ENCODE results near the gene GJA3. TPM values are rescaled to one million over a fixed set of nuclear protein-coding genes. Genes with fewer than 3 reads are reported as not detected.
A peak's percentile ranks its signal among the peaks of the same experiment; 100 is the strongest.

GJA3 gene
- total RNA-seq, 2 experiments from 2014 or later: not detected

- Mint-ChIP-seq H3K27me3 (peaks cover 56% of the 10 kb centered on the region), H3K4me1 (ENCODE audit: low read depth) (peaks cover 25% of the 10 kb centered on the region), H3K27ac (no peak within 1 kb of the TSS), H3K4me3 (peak within 1 kb of the TSS; percentile 79), H3K9me3 (no peaks in the 10 kb centered on the region), H3K36me3 (ENCODE audit: low read depth) (no peaks in the 10 kb centered on the region)
- TF ChIP-seq, protein P1, sequence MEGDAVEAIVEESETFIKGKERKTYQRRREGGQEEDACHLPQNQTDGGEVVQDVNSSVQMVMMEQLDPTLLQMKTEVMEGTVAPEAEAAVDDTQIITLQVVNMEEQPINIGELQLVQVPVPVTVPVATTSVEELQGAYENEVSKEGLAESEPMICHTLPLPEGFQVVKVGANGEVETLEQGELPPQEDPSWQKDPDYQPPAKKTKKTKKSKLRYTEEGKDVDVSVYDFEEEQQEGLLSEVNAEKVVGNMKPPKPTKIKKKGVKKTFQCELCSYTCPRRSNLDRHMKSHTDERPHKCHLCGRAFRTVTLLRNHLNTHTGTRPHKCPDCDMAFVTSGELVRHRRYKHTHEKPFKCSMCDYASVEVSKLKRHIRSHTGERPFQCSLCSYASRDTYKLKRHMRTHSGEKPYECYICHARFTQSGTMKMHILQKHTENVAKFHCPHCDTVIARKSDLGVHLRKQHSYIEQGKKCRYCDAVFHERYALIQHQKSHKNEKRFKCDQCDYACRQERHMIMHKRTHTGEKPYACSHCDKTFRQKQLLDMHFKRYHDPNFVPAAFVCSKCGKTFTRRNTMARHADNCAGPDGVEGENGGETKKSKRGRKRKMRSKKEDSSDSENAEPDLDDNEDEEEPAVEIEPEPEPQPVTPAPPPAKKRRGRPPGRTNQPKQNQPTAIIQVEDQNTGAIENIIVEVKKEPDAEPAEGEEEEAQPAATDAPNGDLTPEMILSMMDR (IDR thresholded peaks at IDR 0.05): no peak
- CTCF ChIA-PET: no interaction called here
- POLR2A ChIA-PET: interaction anchor here (0.8 to 1.7 kb wide), 2 partner anchors 10 to 283 kb away, joined by 3 to 7 read pairs; no protein-coding TSS in a partner anchor
- H3K36me3 ChIP-seq (ENCODE audit: insufficient read depth, low read length): no peaks in the 10 kb centered on the region
- H3K27me3 ChIP-seq (ENCODE audit: control insufficient read depth in 1 of 2, insufficient read depth in 2 of 2, low read length in 2 of 2): peaks cover 47 to 66% of the 10 kb centered on the region in 2 experiments
- peaks cover 0 to 17% of the 10 kb centered on the region in 2 experiments for H3K9me3 ChIP-seq (ENCODE audit: control insufficient read depth in 1 of 2, insufficient read depth in 1 of 2, low read length in 2 of 2)
- H3K27ac ChIP-seq (ENCODE audit: low read depth in 1 of 2, low read length in 2 of 2): no peak within 1 kb of the TSS
- ATAC-seq (ENCODE audit: poor library complexity): peak; percentile 27
- intact Hi-C loops (cut with DNase I, micrococcal nuclease): loop anchor here (5.0 to 10.0 kb wide), 4 partner anchors 512 to 735 kb away; partner anchors contain the start of gene IL17D (in 1 of the 2)
- H3K4me1 ChIP-seq (ENCODE audit: insufficient read depth, low read length): peaks cover 28% of the 10 kb centered on the region
- peak within 1 kb of the TSS; percentile 47 for H3K4me3 ChIP-seq (ENCODE audit: low read length)
- peak in 4 of 14 experiments; percentile 9 to 49 (median 38) for DNase-seq
Measured at GRCh38 chr13:20192836-20193161, 31.9 kb upstream of the GJA3 start, which contains the start of gene GJB2. Gene GJB2, minus strand, starts transcription at chr13:20192938. Its CDS starts 3,357 bp downstream, at chr13:20189581.

DNA sequence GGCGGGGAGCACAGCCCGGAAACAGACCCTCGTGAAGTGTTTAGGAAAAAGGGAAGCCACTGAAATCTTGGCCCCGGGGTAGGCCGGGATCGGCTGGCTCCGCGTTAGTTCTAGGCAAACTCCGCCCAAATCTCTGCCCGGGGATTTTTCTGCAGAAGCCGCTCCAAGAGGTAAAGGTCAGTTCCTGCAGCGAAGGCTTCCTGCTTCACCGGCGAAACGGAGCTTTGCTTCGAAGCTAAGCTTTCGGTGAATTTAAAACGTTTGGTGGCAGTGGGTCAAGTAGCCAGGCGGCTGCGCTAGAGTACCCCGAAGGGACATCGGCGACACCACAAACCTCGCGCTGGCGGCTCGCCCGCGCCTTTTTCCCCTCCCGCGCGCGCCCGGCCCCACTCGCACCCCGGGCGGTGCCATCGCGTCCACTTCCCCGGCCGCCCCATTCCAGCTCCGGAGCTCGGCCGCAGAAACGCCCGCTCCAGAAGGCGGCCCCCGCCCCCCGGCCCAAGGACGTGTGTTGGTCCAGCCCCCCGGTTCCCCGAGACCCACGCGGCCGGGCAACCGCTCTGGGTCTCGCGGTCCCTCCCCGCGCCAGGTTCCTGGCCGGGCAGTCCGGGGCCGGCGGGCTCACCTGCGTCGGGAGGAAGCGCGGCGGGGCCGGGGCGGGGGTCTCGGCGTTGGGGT is 31.4 kb upstream of the GJA3 start:
- intact Hi-C loops (cut with DNase I, micrococcal nuclease): loop anchor here (5.0 to 10.0 kb wide), 4 partner anchors 513 to 735 kb away; partner anchors contain the start of gene IL17D (in 1 of the 2)
- Histone ChIP-seq H3K4me1 (ENCODE audit: insufficient read depth, low read length) (peaks cover 28% of the 10 kb centered on the region), H3K9me3 (ENCODE audit: control insufficient read depth in 1 of 2, insufficient read depth in 1 of 2, low read length in 2 of 2) (peaks cover 0 to 17% of the 10 kb centered on the region in 2 experiments), H3K27ac (ENCODE audit: low read depth in 1 of 2, low read length in 2 of 2) (no peak overlapping the region), H3K27me3 (ENCODE audit: control insufficient read depth in 1 of 2, insufficient read depth in 2 of 2, low read length in 2 of 2) (peaks cover 47 to 66% of the 10 kb centered on the region in 2 experiments), H3K4me3 (ENCODE audit: low read length) (peak overlapping the region; percentile 44), H3K36me3 (ENCODE audit: insufficient read depth, low read length) (no peaks in the 10 kb centered on the region)
- Mint-ChIP-seq H3K9me3 (no peaks in the 10 kb centered on the region), H3K4me1 (ENCODE audit: low read depth) (peaks cover 25% of the 10 kb centered on the region), H3K27ac (no peak overlapping the region), H3K4me3 (peak overlapping the region; percentile 75), H3K36me3 (ENCODE audit: low read depth) (no peaks in the 10 kb centered on the region), H3K27me3 (peaks cover 56% of the 10 kb centered on the region)
- ChIA-PET POLR2A (interaction anchor here (0.8 to 1.7 kb wide), 2 partner anchors 9 to 284 kb away, joined by 3 to 7 read pairs; no protein-coding TSS in a partner anchor), CTCF (no interaction called here)
- TF ChIP-seq, protein P1 (IDR thresholded peaks at IDR 0.05): no peak
- ATAC-seq (ENCODE audit: poor library complexity) (no peak), DNase-seq (peak in 3 of 14 experiments; percentile 11 to 40 (median 38))

DNA sequence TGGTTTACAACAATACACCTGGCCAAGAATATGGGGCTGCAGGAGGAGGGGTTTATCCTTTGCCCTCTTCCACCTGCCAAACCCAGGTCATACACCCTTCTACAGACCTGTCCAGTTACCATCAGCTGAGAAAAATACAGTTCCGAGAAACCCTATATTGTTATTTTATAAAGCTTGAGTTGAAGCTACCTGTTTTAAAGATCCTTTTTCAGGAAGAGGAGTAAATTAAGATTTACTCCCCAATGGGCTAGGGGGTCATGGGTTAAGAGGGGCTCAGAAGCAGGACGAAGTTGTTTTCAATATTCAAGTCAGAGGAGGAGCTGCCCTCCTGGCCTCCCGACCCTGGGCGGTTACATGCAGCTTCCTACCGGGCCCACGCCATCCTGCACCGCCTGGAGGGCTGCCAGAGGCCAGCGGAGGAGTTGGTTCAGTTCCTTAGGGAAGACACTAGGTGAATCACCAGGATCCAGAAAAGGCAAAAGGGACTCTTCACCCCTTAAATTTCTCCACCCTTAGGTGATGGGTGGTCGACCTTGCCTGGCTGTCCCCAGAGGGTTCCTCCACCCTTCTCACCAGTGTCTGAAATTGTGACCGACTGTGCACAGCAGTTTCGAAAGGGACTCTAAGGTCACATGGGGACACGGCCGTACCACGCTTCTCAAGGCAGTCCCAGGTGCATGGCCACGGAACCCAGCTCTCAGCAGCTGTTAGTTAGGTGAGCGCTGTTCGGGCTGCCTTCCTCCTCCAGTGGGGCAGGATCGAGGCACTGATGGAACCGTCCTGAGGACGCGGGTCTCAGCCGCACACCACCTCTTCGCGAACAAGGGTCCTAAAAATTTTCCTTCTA is 30.7 kb upstream of the GJA3 start:
- no peaks in the 10 kb centered on the region for H3K36me3 Mint-ChIP-seq (ENCODE audit: low read depth)
- no peaks in the 10 kb centered on the region for H3K9me3 Mint-ChIP-seq
- Histone ChIP-seq H3K9me3 (ENCODE audit: control insufficient read depth in 1 of 2, insufficient read depth in 1 of 2, low read length in 2 of 2) (peaks cover 0 to 17% of the 10 kb centered on the region in 2 experiments), H3K27me3 (ENCODE audit: control insufficient read depth in 1 of 2, insufficient read depth in 2 of 2, low read length in 2 of 2) (peaks cover 41 to 59% of the 10 kb centered on the region in 2 experiments), H3K36me3 (ENCODE audit: insufficient read depth, low read length) (no peaks in the 10 kb centered on the region), H3K27ac (ENCODE audit: low read depth in 1 of 2, low read length in 2 of 2) (no peak overlapping the region), H3K4me3 (ENCODE audit: low read length) (peak overlapping the region; percentile 44), H3K4me1 (ENCODE audit: insufficient read depth, low read length) (peaks cover 28% of the 10 kb centered on the region)
- ATAC-seq (ENCODE audit: poor library complexity): peak; percentile 19
- no peak overlapping the region for H3K27ac Mint-ChIP-seq
- H3K27me3 Mint-ChIP-seq: peaks cover 49% of the 10 kb centered on the region
- peak overlapping the region; percentile 75 for H3K4me3 Mint-ChIP-seq
- ChIA-PET CTCF (interaction anchor here (1.3 kb wide), 1 partner anchor 10 kb away, joined by 3 read pairs; no protein-coding TSS in a partner anchor), POLR2A (interaction anchor here (0.8 to 1.7 kb wide), 2 partner anchors 9 to 284 kb away, joined by 3 to 7 read pairs; no protein-coding TSS in a partner anchor)
- intact Hi-C loops (cut with DNase I, micrococcal nuclease): loop anchor here (5.0 to 10.0 kb wide), 4 partner anchors 513 to 736 kb away; partner anchors contain the start of gene IL17D (in 1 of the 2)
- DNase-seq: peak in 1 of 14 experiments; percentile 27
- H3K4me1 Mint-ChIP-seq (ENCODE audit: low read depth): peaks cover 20% of the 10 kb centered on the region
- TF ChIP-seq, protein P1 (IDR thresholded peaks at IDR 0.05): no peak

All from CD4-positive, alpha-beta T cell (primary cell).